NCI-H2196 (cell line): ENCODE data around the gene TMPRSS4.

ENCODE experiments used
- DNase-seq: peaks from one replicate; lab custom pipeline; 2025; ENCODE audit not compliant: unreplicated experiment; lab: John Stamatoyannopoulos, UW

The TMPRSS4 gene

GRCh38 chr11:118152552-118153471 is 75.9 kb downstream of the TMPRSS4 start, which contains the start of gene SCN4B:
SCN4B (minus strand) TSS chr11:118152823; CDS start chr11:118152673, 150 bp downstream.
- peak; percentile 68 for DNase-seq

GRCh38 chr11:118153516-118153915 is 76.6 kb downstream of the TMPRSS4 start:
- no peak for DNase-seq

GRCh38 chr11:118153976-118154375 is 77.1 kb downstream of the TMPRSS4 start:
- no peak for DNase-seq

GRCh38 chr11:118154641-118155040 is 77.8 kb downstream of the TMPRSS4 start:
- no peak for DNase-seq

- no peak for DNase-seq
These were observed 79.1 kb downstream of the TMPRSS4 start for GRCh38 chr11:118155776-118156530.

GRCh38 chr11:118156531-118157185 is 79.8 kb downstream of the TMPRSS4 start:
- DNase-seq, result no peak

- no peak for DNase-seq
These were observed 80.5 kb downstream of the TMPRSS4 start for GRCh38 chr11:118157186-118157895.

DNA sequence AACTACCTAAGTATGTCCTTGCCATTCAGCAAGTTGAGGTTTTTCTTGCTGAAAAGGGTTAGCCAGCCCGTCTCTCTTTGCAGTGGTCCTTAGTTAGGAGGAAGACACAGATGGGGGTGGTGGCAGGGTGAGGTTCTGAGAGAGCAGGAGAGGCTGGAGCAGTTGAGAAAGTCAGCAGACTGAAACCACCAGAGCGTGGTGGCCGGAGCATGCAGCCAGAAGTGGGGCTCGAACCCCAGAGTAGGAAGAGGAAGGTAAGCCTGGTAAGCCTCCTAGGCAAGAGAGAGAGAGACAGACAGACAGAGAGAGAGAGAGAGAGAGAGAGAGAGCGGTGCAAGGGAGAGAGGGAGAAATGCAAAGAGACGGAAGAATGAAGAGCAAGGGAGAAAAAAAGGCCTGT is 84.9 kb downstream of the TMPRSS4 start:
- DNase-seq, result no peak

DNA sequence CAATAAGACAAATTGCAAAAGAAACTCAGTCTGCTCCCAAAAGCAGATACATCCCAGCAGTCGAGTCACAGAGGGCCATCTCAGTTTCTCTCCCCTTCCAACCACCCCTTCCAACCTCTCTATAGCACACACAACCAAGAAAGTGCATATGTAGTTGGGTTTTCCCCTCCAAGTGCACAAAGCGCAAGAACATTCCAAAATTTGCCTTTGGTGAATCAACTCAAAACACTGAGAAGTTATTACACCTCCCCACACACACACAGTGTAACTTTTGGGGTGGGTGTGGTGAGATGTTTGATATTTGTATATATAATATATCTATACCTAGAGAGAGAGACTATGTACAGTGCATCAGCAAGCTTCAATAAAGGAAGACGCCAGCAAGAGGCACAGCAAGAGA is 86.0 kb downstream of the TMPRSS4 start:
- no peak for DNase-seq

- DNase-seq, result no peak
These were observed 86.6 kb downstream of the TMPRSS4 start for GRCh38 chr11:118163494-118163893.

DNA sequence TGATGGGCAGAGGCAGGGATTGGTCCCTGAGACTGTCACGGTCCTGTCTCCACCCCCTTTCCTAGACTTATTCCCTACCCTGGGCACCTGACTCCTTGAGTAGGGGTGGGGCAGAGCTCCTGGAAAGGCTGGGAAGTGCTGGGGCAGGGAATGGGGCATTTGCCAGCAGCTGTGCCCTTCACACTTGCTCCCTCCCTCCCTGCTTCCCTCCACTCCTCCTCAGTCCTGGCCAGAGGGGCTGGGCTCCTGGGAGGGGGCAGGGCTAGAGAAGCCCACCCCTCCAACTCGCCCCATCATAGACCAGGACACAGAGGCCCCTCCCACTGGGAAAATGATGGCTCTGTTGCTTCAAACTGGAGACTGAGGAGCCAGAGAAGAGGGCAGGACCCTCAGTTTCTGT is 88.0 kb downstream of the TMPRSS4 start:
- DNase-seq, result no peak

DNA sequence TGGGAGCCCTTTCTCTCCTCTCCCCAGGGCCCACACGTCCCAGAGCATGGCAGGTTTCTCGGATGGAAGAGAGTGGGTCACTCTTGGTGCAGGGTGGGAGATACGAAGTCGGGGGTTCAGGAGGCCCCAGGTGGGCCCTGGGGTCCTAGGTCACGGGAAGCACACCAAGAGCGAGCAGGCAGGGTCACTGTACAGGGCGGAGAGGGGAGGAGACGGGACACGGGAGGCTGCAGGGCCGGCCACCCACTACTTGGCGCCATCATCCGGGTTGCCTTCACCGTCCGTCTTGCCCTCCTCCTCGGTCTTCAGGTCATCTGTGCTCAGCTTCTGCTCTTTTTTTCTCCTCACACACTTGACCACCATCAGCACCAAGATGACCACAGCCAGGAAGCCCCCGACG is 89.8 kb downstream of the TMPRSS4 start:
- DNase-seq, result no peak

DNA sequence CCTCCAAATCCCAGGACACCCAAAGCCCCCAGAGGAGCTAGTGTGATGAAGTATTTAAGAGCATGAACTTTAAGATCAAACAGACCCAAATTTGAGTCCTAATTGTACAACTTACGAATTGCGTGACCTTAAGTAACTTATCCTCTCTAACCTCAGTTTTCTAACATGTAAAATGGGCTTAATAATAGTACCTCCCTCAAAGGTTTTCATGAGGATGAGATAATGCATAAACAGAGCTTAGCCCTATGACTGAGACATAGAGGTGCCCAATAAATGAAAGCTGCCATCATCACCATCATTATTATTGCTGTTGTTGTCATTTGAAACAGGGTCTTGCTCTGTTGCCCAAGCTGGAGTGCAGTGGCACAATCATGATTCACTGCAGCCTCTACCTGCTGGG is 90.4 kb downstream of the TMPRSS4 start:
- no peak for DNase-seq

DNA sequence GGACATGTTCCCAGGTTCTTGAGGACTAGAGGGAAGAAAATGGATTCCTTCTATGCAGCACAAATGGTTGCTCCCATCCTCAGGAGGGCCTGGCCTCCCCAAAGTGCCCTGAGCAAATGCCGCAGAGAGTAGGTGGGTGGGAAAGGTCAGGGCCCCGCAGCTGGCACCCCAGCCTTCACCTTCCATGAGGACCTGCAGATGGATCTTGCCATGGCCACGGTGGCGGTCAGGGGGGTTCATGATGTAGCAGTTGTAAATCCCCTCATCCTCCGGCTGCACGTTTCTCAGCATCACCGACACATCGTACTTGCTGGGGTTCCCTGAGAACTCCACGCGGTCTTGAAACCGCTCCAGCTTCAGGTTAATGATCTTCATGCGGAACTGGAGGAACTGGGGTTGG is 91.0 kb downstream of the TMPRSS4 start:
- no peak for DNase-seq

GRCh38 chr11:118168316-118168715 is 91.4 kb downstream of the TMPRSS4 start:
- no peak for DNase-seq

DNA sequence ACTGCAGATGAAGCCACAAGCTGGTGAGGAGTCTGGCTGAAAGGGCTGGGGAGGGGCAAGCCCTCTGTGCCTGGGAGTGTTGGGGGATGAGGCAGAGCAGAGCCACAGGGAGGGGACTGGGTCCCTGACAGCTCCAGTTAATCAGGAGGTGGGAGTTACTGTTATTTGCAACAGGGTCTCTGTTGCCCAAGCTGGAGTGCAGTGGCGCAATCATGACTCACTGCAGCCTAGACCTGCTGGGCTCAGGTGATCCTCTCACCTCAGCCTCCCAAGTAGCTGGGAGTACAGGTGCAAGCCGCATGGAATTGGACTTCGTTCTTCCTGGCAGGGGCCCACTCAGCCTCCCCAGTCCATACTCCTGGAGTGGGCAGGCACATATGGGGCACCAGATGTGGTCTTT is 91.9 kb downstream of the TMPRSS4 start:
- DNase-seq, result no peak

- no peak for DNase-seq
These were observed 92.6 kb downstream of the TMPRSS4 start for GRCh38 chr11:118169300-118170140.

- no peak for DNase-seq
These were observed 93.4 kb downstream of the TMPRSS4 start for GRCh38 chr11:118170231-118170630.

DNA sequence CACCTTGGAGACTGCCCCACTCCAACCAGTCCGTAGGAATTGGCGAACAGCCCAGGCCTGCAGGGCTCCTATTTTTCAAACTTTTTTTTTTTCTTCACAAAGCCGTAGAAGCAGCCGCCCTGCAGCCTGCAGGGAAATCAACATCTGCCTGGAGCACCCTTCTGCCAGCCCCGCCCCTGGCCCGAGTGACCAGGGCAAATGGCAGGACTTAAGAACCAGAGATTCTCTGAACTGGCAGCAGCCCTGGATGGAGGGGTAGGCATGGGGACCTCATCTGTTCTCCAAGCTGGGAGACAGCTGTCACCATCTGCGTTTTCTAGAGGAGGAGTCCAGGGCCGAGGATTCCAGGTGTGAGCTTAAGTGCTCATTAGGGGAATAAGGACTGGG is 94.0 kb downstream of the TMPRSS4 start:
- no peak for DNase-seq
